ENCODE data around the gene OR4D5.

The OR4D5 gene

GRCh38 chr11:123905826-123906225, 33.6 kb upstream of the OR4D5 start:
- no peaks in the 10 kb centered on the region for H3K79me2 ChIP-seq (ENCODE audit: insufficient read depth, low read length)
- no peaks in the 10 kb centered on the region for H3K27me3 ChIP-seq (ENCODE audit: insufficient read depth, low read length)
- H3K36me3 ChIP-seq (ENCODE audit: insufficient read depth, low read length) = no peaks in the 10 kb centered on the region
- H3K9ac ChIP-seq (ENCODE audit: low read length) = no peak overlapping the region
- H3K4me2 ChIP-seq (ENCODE audit: low read length) = no peak overlapping the region
- no peak overlapping the region for H3K27ac ChIP-seq (ENCODE audit: low read depth, low read length, poor library complexity, severe bottlenecking)
- TF ChIP-seq CTCF (IDR thresholded peaks at IDR 0.05; ENCODE audit: low read length) (no peak), EZH2 (IDR thresholded peaks at IDR 0.05; ENCODE audit: borderline replicate concordance, low read length) (no peak)
- no peaks in the 10 kb centered on the region for H4K20me1 ChIP-seq (ENCODE audit: insufficient read depth, low read length)
- no peak overlapping the region for H2AFZ ChIP-seq (ENCODE audit: low read length)
- H3K9me2 ChIP-seq (ENCODE audit: low read depth, low read length) = no peaks in the 10 kb centered on the region
- no peaks in the 10 kb centered on the region for H3K9me3 ChIP-seq (ENCODE audit: low read length)
- no peaks in the 10 kb centered on the region for H3F3A ChIP-seq (ENCODE audit: insufficient read depth, low read length)
- H3K4me3 ChIP-seq (ENCODE audit: low read depth, low read length, poor library complexity, severe bottlenecking) = no peak overlapping the region
- no peaks in the 10 kb centered on the region for H3K4me1 ChIP-seq (ENCODE audit: insufficient read depth, low read length, severe bottlenecking)

- H3K9me3 ChIP-seq (ENCODE audit: low read length) = no peaks in the 10 kb centered on the region
- no peak overlapping the region for H3K27ac ChIP-seq (ENCODE audit: low read depth, low read length, poor library complexity, severe bottlenecking)
- H3K79me2 ChIP-seq (ENCODE audit: insufficient read depth, low read length) = no peaks in the 10 kb centered on the region
- no peaks in the 10 kb centered on the region for H3K4me1 ChIP-seq (ENCODE audit: insufficient read depth, low read length, severe bottlenecking)
- no peak overlapping the region for H3K4me3 ChIP-seq (ENCODE audit: low read depth, low read length, poor library complexity, severe bottlenecking)
- TF ChIP-seq EZH2 (IDR thresholded peaks at IDR 0.05; ENCODE audit: borderline replicate concordance, low read length) (no peak), CTCF (IDR thresholded peaks at IDR 0.05; ENCODE audit: low read length) (no peak)
- no peaks in the 10 kb centered on the region for H3F3A ChIP-seq (ENCODE audit: insufficient read depth, low read length)
- H3K9me2 ChIP-seq (ENCODE audit: low read depth, low read length) = no peaks in the 10 kb centered on the region
- H3K4me2 ChIP-seq (ENCODE audit: low read length) = no peak overlapping the region
- no peaks in the 10 kb centered on the region for H3K36me3 ChIP-seq (ENCODE audit: insufficient read depth, low read length)
- no peaks in the 10 kb centered on the region for H4K20me1 ChIP-seq (ENCODE audit: insufficient read depth, low read length)
- H3K9ac ChIP-seq (ENCODE audit: low read length) = no peak overlapping the region
- H2AFZ ChIP-seq (ENCODE audit: low read length) = no peak overlapping the region
- H3K27me3 ChIP-seq (ENCODE audit: insufficient read depth, low read length) = no peaks in the 10 kb centered on the region
Observed at GRCh38 chr11:123920943-123921342, 18.5 kb upstream of the OR4D5 start.

DNA sequence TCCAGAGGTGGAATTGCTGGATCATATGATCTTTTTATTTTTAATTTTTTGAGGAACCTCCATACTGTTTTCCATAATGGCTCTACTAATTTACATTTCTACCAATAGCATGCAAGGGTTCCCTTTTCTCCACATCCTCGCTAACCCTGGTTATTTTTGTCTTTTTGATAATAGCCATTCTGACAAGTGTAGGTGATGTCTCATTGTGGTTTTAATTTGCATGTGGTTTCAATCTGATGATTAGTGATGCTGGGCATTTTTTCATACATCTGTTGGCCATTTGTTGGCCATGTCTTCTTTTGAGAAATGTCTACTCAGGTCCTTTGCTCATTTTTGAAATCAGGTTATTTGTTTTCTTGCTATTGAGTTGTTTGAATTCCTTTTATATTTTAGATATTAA, 15.4 kb upstream of the OR4D5 start:
- no peaks in the 10 kb centered on the region for H3K4me1 ChIP-seq (ENCODE audit: insufficient read depth, low read length, severe bottlenecking)
- H3K79me2 ChIP-seq (ENCODE audit: insufficient read depth, low read length) = no peaks in the 10 kb centered on the region
- no peaks in the 10 kb centered on the region for H3K27me3 ChIP-seq (ENCODE audit: insufficient read depth, low read length)
- H3K9me3 ChIP-seq (ENCODE audit: low read length) = no peaks in the 10 kb centered on the region
- no peak overlapping the region for H3K27ac ChIP-seq (ENCODE audit: low read depth, low read length, poor library complexity, severe bottlenecking)
- H3K36me3 ChIP-seq (ENCODE audit: insufficient read depth, low read length) = no peaks in the 10 kb centered on the region
- H3K9me2 ChIP-seq (ENCODE audit: low read depth, low read length) = no peaks in the 10 kb centered on the region
- H4K20me1 ChIP-seq (ENCODE audit: insufficient read depth, low read length) = no peaks in the 10 kb centered on the region
- H3K9ac ChIP-seq (ENCODE audit: low read length) = no peak overlapping the region
- no peak overlapping the region for H3K4me3 ChIP-seq (ENCODE audit: low read depth, low read length, poor library complexity, severe bottlenecking)
- no peaks in the 10 kb centered on the region for H3F3A ChIP-seq (ENCODE audit: insufficient read depth, low read length)
- H2AFZ ChIP-seq (ENCODE audit: low read length) = no peak overlapping the region
- H3K4me2 ChIP-seq (ENCODE audit: low read length) = no peak overlapping the region
- TF ChIP-seq EZH2 (IDR thresholded peaks at IDR 0.05; ENCODE audit: borderline replicate concordance, low read length) (no peak), CTCF (IDR thresholded peaks at IDR 0.05; ENCODE audit: low read length) (no peak)
